ENCODE measurements around the gene ZSCAN9.
A peak's percentile ranks its signal among the peaks of the same experiment; 100 is the strongest.

ZSCAN9 gene

GRCh38 chr6:28266962-28267694 lies 42.1 kb downstream of the ZSCAN9 start, which contains the start of gene ZSCAN26:
TSS of gene ZSCAN26 (plus strand) at chr6:28267143. CDS start at chr6:28271920, 4,777 bp downstream.
- peak; percentile 54 for DNase-seq (ENCODE audit: low spot score)

DNA sequence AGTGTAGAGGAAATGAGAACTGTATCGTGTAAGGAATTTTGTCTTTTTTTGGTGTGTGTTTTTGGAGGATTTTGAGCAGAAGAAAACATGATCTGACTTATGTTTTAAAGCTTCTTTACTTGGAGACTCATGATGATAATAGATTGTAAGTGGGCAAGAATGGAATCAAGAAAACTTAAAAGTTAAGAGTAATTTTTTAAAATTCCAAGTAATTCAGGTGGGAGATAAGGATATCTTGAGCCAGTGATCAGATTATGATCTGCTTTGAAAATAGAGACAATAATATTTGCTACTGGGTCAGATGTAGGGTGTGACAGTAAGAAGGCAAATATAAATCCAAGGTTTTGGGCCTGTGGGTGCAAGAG lies 42.6 kb downstream of the ZSCAN9 start:
- no peak for DNase-seq (ENCODE audit: low spot score)

- DNase-seq (ENCODE audit: low spot score) = no peak
Measured at GRCh38 chr6:28269492-28269891, 44.4 kb downstream of the ZSCAN9 start.

DNA sequence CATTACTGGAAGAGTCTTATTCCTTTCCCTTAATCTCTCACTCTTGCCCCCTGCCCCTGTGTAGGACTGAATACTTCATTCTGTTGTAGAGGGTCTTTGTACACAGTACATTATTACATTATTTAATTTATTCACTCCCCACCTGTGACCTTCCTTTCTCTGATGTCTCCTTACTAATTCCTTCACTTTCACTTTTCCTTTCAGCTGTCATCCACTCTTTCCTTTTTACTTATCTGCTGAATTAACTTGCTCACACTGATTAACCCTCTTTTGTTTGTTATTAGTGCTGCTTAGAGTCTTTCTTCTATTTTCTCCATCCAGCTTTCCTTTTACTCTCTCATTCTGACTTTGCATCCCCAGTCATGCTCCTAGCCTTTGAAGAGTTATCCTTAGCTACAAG lies 49.8 kb downstream of the ZSCAN9 start:
- no peak for DNase-seq (ENCODE audit: low spot score)

DNA sequence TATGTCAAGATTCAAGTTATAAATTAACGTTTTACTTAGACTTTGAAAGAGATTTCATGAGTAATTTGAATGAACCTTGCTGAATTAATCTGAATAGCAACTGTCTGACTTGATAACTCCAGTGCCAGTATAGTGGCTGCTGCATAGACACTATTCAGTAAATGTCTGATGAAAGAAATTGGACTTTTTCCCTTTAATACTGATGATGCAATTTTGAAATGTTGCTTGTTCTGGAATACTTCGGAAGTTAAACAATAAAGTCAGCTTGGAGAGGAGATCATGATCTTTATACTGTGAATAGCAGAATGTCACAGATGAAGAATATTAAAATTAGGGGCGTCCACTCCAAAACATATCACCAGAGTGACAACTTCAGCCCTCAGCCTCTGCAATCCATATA lies 52.7 kb downstream of the ZSCAN9 start:
- no peak for DNase-seq (ENCODE audit: low spot score)

- no peak for DNase-seq (ENCODE audit: low spot score)
Measured at GRCh38 chr6:28280595-28281287, 55.7 kb downstream of the ZSCAN9 start.

DNA sequence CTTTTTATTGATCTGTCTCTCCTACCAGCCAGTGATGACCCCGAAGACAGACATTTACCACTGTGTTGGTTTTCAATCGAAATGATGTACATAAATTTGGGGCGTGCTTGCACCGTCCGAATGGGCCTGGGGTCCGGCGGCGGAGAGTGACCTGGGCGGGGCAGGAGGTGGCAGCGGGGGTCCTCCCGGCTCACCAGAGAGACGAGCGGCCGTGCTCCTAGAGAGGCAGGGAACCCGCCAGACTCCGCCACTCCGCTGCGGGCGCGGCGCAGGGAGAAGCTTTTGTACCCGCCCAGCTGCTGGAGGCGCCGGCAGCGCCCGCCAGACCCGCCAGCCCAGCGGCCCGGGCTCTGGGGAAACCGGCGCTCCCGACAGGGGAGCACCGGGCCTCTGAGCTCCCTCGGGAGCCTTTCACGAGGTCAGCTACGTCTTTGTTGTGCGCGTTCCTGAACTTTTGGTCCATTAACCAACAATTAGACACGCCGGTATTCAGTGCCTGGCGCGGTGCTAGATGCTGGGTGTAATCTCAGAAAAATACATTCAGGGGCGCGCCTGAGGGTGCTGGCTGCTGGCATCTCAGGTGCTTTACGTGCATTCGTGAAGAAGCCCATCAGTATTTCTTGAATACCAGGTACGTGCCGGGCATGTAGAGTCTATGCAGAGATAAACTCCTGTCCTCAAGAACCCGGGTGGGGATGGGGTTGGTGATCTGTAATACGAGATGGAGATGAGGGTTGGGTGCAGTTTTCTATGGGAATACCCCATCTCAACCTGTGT lies 56.4 kb downstream of the ZSCAN9 start, which contains the start of gene PGBD1:
TSS of gene PGBD1 (plus strand) at position 285 of the 777 bp plus-strand sequence. CDS start 2,242 bp downstream, outside the sequence.
- DNase-seq (ENCODE audit: low spot score) = peak; percentile 40

GRCh38 chr6:28282926-28283325 lies 57.9 kb downstream of the ZSCAN9 start:
- DNase-seq (ENCODE audit: low spot score) = no peak

All from HuH-7.5 (cell line).